Prostate gland (tissue), 2 donors: ENCODE data around the gene CBFA2T3.

ENCODE experiments used
- POLR2A ChIP-seq: fragments of 450-650 bp; IDR thresholded peaks from one replicate; pipeline ENCODE4 v1.6.1; 2016; ENCODE audit warnings: antibody characterized with exemption, mild to moderate bottlenecking
- POLR2AphosphoS5 ChIP-seq: sonication (generic); formaldehyde crosslinking; IDR thresholded peaks from one replicate; pipeline ENCODE4 v1.6.1; 2017; ENCODE audit warnings: antibody characterized with exemption
- TF ChIP-seq, protein P1 (sequence below), 4 experiments: fragments of 200-600 bp in 2 of 4; fragments of 450-650 bp in 2 of 4; sonication (generic) in 2 of 4; IDR thresholded peaks; 1 replicate in 3 of 4; 2 replicates in 1 of 4; pipeline ENCODE4 v1.5.1; 2016 to 2019; ENCODE audit warnings: antibody characterized with exemption in 4 of 4, mild to moderate bottlenecking in 2 of 4, moderate library complexity in 2 of 4

DNA sequence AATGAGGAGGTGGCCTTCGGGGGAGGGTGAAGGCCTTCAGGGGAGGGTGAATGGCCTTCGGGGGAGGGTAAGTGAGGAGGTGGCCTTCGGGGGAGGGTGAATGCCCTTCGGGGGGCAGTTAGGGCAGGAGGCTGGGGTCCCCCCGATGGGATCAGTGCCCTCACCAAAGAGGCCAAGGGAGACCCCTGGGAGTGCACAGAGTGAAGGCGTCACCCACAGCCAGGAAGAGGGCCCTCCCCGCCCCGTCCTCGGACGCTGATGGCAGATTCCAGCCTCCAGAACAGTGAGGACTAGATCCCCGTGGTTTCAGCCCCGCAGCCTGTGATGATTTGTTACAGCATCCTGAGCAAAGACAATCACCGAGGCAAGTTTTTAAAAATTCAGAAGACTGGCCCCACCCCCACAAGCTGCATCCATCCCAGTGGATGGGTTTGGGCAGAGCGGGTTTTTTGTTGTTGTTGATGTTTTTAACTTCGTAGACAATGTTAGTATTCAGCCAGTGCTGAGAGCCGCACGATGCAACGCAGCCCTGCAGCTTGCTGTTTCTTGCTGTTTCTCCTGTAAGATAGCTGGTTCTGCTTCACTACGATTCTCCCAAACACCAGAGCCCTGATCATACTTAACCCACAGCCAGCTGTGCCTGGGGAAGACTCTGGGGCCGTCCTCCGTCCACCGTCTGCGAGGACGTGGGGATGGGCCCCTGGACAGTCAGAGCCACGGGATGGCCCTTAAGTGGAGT, 40.7 kb upstream of the CBFA2T3 start:
- no peak for TF ChIP-seq POLR2AphosphoS5
- TF ChIP-seq, protein P1, sequence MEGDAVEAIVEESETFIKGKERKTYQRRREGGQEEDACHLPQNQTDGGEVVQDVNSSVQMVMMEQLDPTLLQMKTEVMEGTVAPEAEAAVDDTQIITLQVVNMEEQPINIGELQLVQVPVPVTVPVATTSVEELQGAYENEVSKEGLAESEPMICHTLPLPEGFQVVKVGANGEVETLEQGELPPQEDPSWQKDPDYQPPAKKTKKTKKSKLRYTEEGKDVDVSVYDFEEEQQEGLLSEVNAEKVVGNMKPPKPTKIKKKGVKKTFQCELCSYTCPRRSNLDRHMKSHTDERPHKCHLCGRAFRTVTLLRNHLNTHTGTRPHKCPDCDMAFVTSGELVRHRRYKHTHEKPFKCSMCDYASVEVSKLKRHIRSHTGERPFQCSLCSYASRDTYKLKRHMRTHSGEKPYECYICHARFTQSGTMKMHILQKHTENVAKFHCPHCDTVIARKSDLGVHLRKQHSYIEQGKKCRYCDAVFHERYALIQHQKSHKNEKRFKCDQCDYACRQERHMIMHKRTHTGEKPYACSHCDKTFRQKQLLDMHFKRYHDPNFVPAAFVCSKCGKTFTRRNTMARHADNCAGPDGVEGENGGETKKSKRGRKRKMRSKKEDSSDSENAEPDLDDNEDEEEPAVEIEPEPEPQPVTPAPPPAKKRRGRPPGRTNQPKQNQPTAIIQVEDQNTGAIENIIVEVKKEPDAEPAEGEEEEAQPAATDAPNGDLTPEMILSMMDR (IDR thresholded peaks at IDR 0.05) = no peak
- TF ChIP-seq POLR2A = no peak
